OCI-LY3 (cell line): Measurements from ENCODE around the gene MAP2K7.

Source experiments
- H2AFZ ChIP-seq: fragments of 200-600, 300-600 bp; shearing (Covaris generic); 2 replicates; pipeline ENCODE4 v1.6.0; 2014; ENCODE audit warnings: antibody characterized with exemption, low read depth, low read length
- H3K27ac ChIP-seq: fragments of 200-600, 300-600 bp; sonication (generic); 2 replicates; pipeline ENCODE4 v1.5.1; 2014; ENCODE audit warnings: mild to moderate bottlenecking, low read length, moderate library complexity, mixed read lengths
- H3K27me3 ChIP-seq: fragments of 200-600, 300-600 bp; sonication (generic); 2 replicates; pipeline ENCODE4 v1.6.1; 2014; ENCODE audit warnings: low read depth, low read length, mixed read lengths
- H3K36me3 ChIP-seq: fragments of 200-600, 300-600 bp; sonication (generic); replicated peaks from 2 replicates; pipeline ENCODE3; 2014; ENCODE audit warnings: low read depth, low read length, mixed read lengths
- H3K4me1 ChIP-seq: fragments of 300-600, 200-600 bp; sonication (generic); 2 replicates; pipeline ENCODE4 v1.6.1; 2014; ENCODE audit warnings: low read length, mixed read lengths
- H3K4me2 ChIP-seq: fragments of 200-600, 300-600 bp; sonication (generic); 2 replicates; pipeline ENCODE4 v1.6.1; 2014; ENCODE audit warnings: low read length, mixed read lengths
- H3K4me3 ChIP-seq: fragments of 300-600, 200-600 bp; sonication (generic); 2 replicates; pipeline ENCODE4 v1.5.1; 2014; ENCODE audit warnings: antibody characterized with exemption, mild to moderate bottlenecking, low read length, moderate library complexity
- H3K79me2 ChIP-seq: fragments of 300-600, 200-600 bp; shearing (Covaris generic); 2 replicates; pipeline ENCODE4 v1.6.1; 2014; ENCODE audit warnings: mild to moderate bottlenecking, low read length, mixed read lengths
- H3K9ac ChIP-seq: fragments of 300-600, 200-600 bp; shearing (Covaris generic); 2 replicates; pipeline ENCODE4 v1.6.0; 2014; ENCODE audit warnings: mild to moderate bottlenecking, low read length, moderate library complexity
- H3K9me3 ChIP-seq: fragments of 200-600, 300-600 bp; shearing (Covaris generic); 2 replicates; pipeline ENCODE4 v1.6.1; 2014; ENCODE audit warnings: low read length, mixed read lengths; ENCODE audit not compliant: insufficient read depth
- H4K20me1 ChIP-seq: fragments of 200-600, 300-600 bp; sonication (generic); 2 replicates; pipeline ENCODE4 v1.6.1; 2016; ENCODE audit warnings: low read length, mixed read lengths; ENCODE audit not compliant: insufficient read depth
- EZH2phosphoT487 ChIP-seq: fragments of 200-600 bp; shearing (Covaris generic); IDR thresholded peaks from 2 replicates; pipeline ENCODE4 v1.6.1; 2018; ENCODE audit warnings: antibody characterized with exemption, mixed run types, low read depth
- TF ChIP-seq, protein P1 (sequence below): fragments of 200-600, 300-600 bp; sonication (generic); IDR thresholded peaks from 2 replicates; pipeline ENCODE4 v1.5.1; 2014; ENCODE audit warnings: antibody characterized with exemption, low read length, low read depth

Gene MAP2K7

GRCh38 chr19:7933411-7933810 is 29.7 kb downstream of the MAP2K7 start:
- no peaks in the 10 kb centered on the region for H3K27me3 ChIP-seq
- H3K4me1 ChIP-seq, result no peaks in the 10 kb centered on the region
- peaks cover 58% of the 10 kb centered on the region for H3K36me3 ChIP-seq
- H3K9ac ChIP-seq, result no peak overlapping the region
- no peak overlapping the region for H3K4me3 ChIP-seq
- no peaks in the 10 kb centered on the region; the same call in 1 of the 2 replicates for H3K79me2 ChIP-seq
- TF ChIP-seq, protein P1, sequence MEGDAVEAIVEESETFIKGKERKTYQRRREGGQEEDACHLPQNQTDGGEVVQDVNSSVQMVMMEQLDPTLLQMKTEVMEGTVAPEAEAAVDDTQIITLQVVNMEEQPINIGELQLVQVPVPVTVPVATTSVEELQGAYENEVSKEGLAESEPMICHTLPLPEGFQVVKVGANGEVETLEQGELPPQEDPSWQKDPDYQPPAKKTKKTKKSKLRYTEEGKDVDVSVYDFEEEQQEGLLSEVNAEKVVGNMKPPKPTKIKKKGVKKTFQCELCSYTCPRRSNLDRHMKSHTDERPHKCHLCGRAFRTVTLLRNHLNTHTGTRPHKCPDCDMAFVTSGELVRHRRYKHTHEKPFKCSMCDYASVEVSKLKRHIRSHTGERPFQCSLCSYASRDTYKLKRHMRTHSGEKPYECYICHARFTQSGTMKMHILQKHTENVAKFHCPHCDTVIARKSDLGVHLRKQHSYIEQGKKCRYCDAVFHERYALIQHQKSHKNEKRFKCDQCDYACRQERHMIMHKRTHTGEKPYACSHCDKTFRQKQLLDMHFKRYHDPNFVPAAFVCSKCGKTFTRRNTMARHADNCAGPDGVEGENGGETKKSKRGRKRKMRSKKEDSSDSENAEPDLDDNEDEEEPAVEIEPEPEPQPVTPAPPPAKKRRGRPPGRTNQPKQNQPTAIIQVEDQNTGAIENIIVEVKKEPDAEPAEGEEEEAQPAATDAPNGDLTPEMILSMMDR, result peak; percentile 34
- no peak for TF ChIP-seq EZH2phosphoT487
- H3K27ac ChIP-seq, result no peak overlapping the region
- 0 out of 2 replicates have a peak, but pooled peaks cover 3% of the 10 kb centered on the region for H4K20me1 ChIP-seq
- H3K9me3 ChIP-seq, result no peaks in the 10 kb centered on the region
- no peak overlapping the region for H2AFZ ChIP-seq
- no peak overlapping the region for H3K4me2 ChIP-seq

GRCh38 chr19:7933828-7934725 is 30.4 kb downstream of the MAP2K7 start:
- Histone ChIP-seq H3K79me2 (no peaks in the 10 kb centered on the region; the same call in 1 of the 2 replicates), H3K27ac (no peak overlapping the region), H4K20me1 (0 out of 2 replicates have a peak, but pooled peaks cover 3% of the 10 kb centered on the region), H3K4me3 (no peak overlapping the region), H3K4me2 (no peak overlapping the region), H2AFZ (no peak overlapping the region), H3K4me1 (no peaks in the 10 kb centered on the region), H3K9ac (no peak overlapping the region), H3K36me3 (peaks cover 56% of the 10 kb centered on the region), H3K9me3 (no peaks in the 10 kb centered on the region), H3K27me3 (no peaks in the 10 kb centered on the region)
- no peak for TF ChIP-seq EZH2phosphoT487
- TF ChIP-seq, protein P1, result no peak

- no peak overlapping the region for H2AFZ ChIP-seq
- H3K4me1 ChIP-seq, result no peaks in the 10 kb centered on the region
- no peaks in the 10 kb centered on the region for H3K27me3 ChIP-seq
- H3K4me2 ChIP-seq, result no peak overlapping the region
- TF ChIP-seq, protein P1, result no peak
- no peak for TF ChIP-seq EZH2phosphoT487
- no peak overlapping the region for H3K27ac ChIP-seq
- H3K9ac ChIP-seq, result no peak overlapping the region
- 0 out of 2 replicates have a peak, but pooled peaks cover 3% of the 10 kb centered on the region for H4K20me1 ChIP-seq
- H3K36me3 ChIP-seq, result peaks cover 56% of the 10 kb centered on the region
- no peaks in the 10 kb centered on the region for H3K9me3 ChIP-seq
- H3K79me2 ChIP-seq, result peaks cover 2% of the 10 kb centered on the region; the same call in 1 of the 2 replicates
- no peak overlapping the region for H3K4me3 ChIP-seq
These were observed 31.1 kb downstream of the MAP2K7 start for GRCh38 chr19:7934766-7935165.

- H3K9me3 ChIP-seq, result no peaks in the 10 kb centered on the region
- peaks cover 11% of the 10 kb centered on the region for H3K4me1 ChIP-seq
- no peak overlapping the region for H3K4me2 ChIP-seq
- H3K9ac ChIP-seq, result no peak overlapping the region
- TF ChIP-seq, protein P1, result no peak
- TF ChIP-seq EZH2phosphoT487, result no peak
- no peak overlapping the region for H3K27ac ChIP-seq
- H3K27me3 ChIP-seq, result no peaks in the 10 kb centered on the region
- H3K79me2 ChIP-seq, result peaks cover 52% of the 10 kb centered on the region
- no peaks in the 10 kb centered on the region for H4K20me1 ChIP-seq
- H3K36me3 ChIP-seq, result peaks cover 27% of the 10 kb centered on the region
- H3K4me3 ChIP-seq, result no peak overlapping the region
- H2AFZ ChIP-seq, result no peak overlapping the region
These were observed 37.2 kb downstream of the MAP2K7 start for GRCh38 chr19:7940841-7941240.
